Esophagus squamous epithelium (tissue), 5 donors: ENCODE results near the gene BANP. TPM values are rescaled to one million over a fixed set of nuclear protein-coding genes. Genes with fewer than 3 reads are reported as not detected.

Experiments used
- DNase-seq: peaks from one replicate; lab custom pipeline; 2025; lab: John Stamatoyannopoulos, UW
- H3K27ac ChIP-seq, 4 donors: fragments of 200-600 bp; sonication (generic); one replicate each; pipeline ENCODE4 v1.5.1; 2016 to 2019; ENCODE audit warnings: mild to moderate bottlenecking in 1 of 4
- H3K27me3 ChIP-seq, 4 donors: fragments of 200-600 bp; sonication (generic); 1 replicate in 3 of 4; 2 replicates in 1 of 4; pipeline versions ENCODE4 v1.5.1 to v1.6.0; 2017 to 2021; ENCODE audit warnings: antibody characterized with exemption in 1 of 4
- H3K36me3 ChIP-seq, 3 donors: fragments of 200-600 bp; sonication (generic); one replicate each; pipeline ENCODE4 v1.5.1; 2016 to 2019
- H3K4me1 ChIP-seq, 3 donors: fragments of 200-600 bp; sonication (generic); one replicate each; pipeline ENCODE4 v1.5.1; 2017 to 2019
- H3K4me3 ChIP-seq, 4 donors: fragments of 200-600 bp; sonication (generic); 1 replicate in 3 of 4; 2 replicates in 1 of 4; pipeline ENCODE4 v1.5.1; 2016 to 2019; ENCODE audit warnings: mild to moderate bottlenecking in 2 of 4, moderate library complexity in 1 of 4
- H3K9me3 ChIP-seq, 3 donors: fragments of 200-600 bp; sonication (generic); one replicate each; pipeline ENCODE4 v1.5.1; 2016 to 2019
- CTCF ChIP-seq, 6 experiments: fragments of 450-650 bp in 4 of 6; fragments of 200-600 bp in 2 of 6; sonication (generic) in 2 of 6; IDR thresholded peaks; one replicate each; pipeline ENCODE4 v1.5.1; 2016 to 2019; ENCODE audit warnings: antibody characterized with exemption in 6 of 6, mild to moderate bottlenecking in 4 of 6, moderate library complexity in 4 of 6
- POLR2A ChIP-seq, 4 donors: fragments of 450-650 bp; IDR thresholded peaks; one replicate each; pipeline ENCODE4 v1.6.1; 2017; ENCODE audit warnings: antibody characterized with exemption in 4 of 4, mild to moderate bottlenecking in 4 of 4, moderate library complexity in 3 of 4
- WGBS, 2 donors: methylation state at CpG; one replicate each; pipeline ENCODE4 v1.1.5; 2018; 5-methylcytosine and 5-hydroxymethylcytosine counted together
- intact Hi-C: fragments of 100-400 bp; cut with DNase I; formaldehyde crosslinking; loops from one replicate; pipeline ENCODE4 v1.15.0; 2022
- total RNA-seq, 4 donors: library from RNA; depleted of rRNA; stranded (reverse); fragments of >200 nt; gene quantifications; one replicate each; pipeline ENCODE4 v1.1.0, GENCODE V29; 2016
- donor health status: DM: yes; HTN: yes; CAD: no.

BANP gene
- total RNA-seq, 4 donors from 2014 or later: 13.8 to 19.9 (median 14.1) TPM

GRCh38 chr16:88064011-88064888 is 113.0 kb downstream of the BANP start:
- Histone ChIP-seq H3K36me3 (peaks cover 0 to 89% (median 0%) of the 10 kb centered on the region in 3 donors), H3K27ac (peak overlapping the region in 1 of 4 donors; percentile 14), H3K27me3 (no peaks in the 10 kb centered on the region), H3K9me3 (no peaks in the 10 kb centered on the region), H3K4me3 (no peak overlapping the region), H3K4me1 (peaks cover 0 to 25% (median 7%) of the 10 kb centered on the region in 3 donors)
- intact Hi-C loops: no loop called here
- no peak for TF ChIP-seq CTCF (IDR thresholded peaks at IDR 0.05)
- TF ChIP-seq POLR2A (IDR thresholded peaks at IDR 0.05): no peak
- no peak for DNase-seq
- WGBS, 2 donors: 95 to 98% methylated on average over 16 to 17 of the region's 31 CpGs

DNA sequence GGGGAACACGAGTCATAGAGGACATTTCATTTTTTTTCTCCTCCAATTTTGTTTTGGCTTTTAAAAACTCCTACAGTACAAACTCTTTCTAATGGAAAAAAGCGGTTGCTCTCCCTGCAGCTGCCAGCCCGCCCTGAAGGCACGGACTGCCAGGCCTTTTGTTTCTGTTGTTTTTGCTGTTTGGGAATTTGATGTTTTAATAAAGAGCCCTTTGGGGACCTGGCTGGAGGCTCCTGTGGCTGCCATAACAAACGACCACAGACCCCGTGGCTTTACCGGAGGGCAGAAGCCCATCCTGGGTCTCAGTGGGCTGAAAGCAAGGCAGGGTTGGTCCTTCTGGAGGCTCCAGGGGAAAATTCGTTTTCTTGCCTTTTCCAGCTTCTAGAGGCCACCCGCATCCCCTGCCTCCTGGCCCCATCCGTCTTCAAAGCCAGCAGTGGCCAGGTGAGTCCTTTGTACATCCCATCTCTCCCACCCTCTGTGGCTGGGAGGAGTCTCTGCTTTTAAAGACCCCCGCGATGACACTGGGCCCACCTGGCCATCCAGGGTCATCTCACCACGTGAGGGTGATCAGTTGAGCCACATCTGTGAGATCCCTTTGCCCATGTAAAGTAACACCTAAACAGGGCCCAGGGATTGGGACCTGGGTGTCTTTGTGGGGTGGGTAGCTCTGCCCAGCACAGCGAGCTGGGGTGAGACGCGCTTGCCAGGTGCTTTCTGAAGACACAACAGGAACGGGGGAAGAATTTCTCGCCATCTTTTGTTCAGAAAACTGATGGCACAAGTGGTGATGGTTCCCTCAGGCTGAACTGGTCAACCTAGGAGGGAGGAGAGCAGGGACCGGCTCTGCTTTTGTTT is 113.9 kb downstream of the BANP start:
- intact Hi-C loops: no loop called here
- no peaks in the 10 kb centered on the region for H3K27me3 ChIP-seq
- no peak for DNase-seq
- H3K4me1 ChIP-seq: peaks cover 0 to 25% (median 7%) of the 10 kb centered on the region in 3 donors
- TF ChIP-seq CTCF (IDR thresholded peaks at IDR 0.05): no peak
- no peak for TF ChIP-seq POLR2A (IDR thresholded peaks at IDR 0.05)
- no peak overlapping the region for H3K27ac ChIP-seq
- H3K4me3 ChIP-seq: no peak overlapping the region
- 89 to 93% methylated on average over 15 of the region's 19 CpGs for WGBS, 2 donors
- no peaks in the 10 kb centered on the region for H3K9me3 ChIP-seq
- peaks cover 0 to 89% (median 6%) of the 10 kb centered on the region in 3 donors for H3K36me3 ChIP-seq

GRCh38 chr16:88065747-88066142 is 114.5 kb downstream of the BANP start:
- H3K4me3 ChIP-seq: no peak overlapping the region
- TF ChIP-seq CTCF (IDR thresholded peaks at IDR 0.05) (no peak), POLR2A (IDR thresholded peaks at IDR 0.05) (no peak)
- no peaks in the 10 kb centered on the region for H3K9me3 ChIP-seq
- peaks cover 0 to 89% (median 6%) of the 10 kb centered on the region in 3 donors for H3K36me3 ChIP-seq
- H3K4me1 ChIP-seq: peaks cover 0 to 25% (median 7%) of the 10 kb centered on the region in 3 donors
- no peaks in the 10 kb centered on the region for H3K27me3 ChIP-seq
- 90 to 93% methylated on average over 2 to 5 of the region's 15 CpGs for WGBS, 2 donors
- H3K27ac ChIP-seq: no peak overlapping the region
- intact Hi-C loops: no loop called here
- no peak for DNase-seq

DNA sequence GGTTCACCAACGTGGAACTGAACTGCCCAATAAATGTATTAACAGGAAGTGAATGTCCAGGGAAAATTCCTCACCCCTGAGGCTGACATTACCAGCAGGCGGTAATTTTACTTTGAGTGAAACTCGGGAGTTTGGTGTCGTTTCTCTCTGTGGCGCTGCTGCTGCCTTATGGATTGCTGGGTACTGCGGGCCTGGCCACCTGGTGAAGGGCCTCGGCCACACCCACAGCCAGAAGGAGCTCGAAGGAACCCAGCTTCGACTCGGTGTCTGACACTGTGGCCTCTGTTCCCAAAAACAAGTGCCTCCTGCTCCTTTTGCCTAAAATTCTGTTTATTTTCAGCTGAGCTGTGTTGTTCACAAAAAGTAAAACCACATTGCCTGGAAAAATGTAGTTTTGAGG is 115.0 kb downstream of the BANP start:
- Histone ChIP-seq H3K27ac (no peak overlapping the region), H3K27me3 (no peaks in the 10 kb centered on the region), H3K4me3 (no peak overlapping the region), H3K9me3 (no peaks in the 10 kb centered on the region), H3K4me1 (peaks cover 0 to 25% (median 7%) of the 10 kb centered on the region in 3 donors), H3K36me3 (peaks cover 0 to 89% (median 6%) of the 10 kb centered on the region in 3 donors)
- whole genome bisulfite sequencing, 2 donors: 93 to 96% methylated on average over 7 to 10 of the region's 10 CpGs
- TF ChIP-seq CTCF (IDR thresholded peaks at IDR 0.05) (no peak), POLR2A (IDR thresholded peaks at IDR 0.05) (no peak)
- intact Hi-C loops: no loop called here
- DNase-seq: no peak
